ENCODE measurements around the gene MKRN3. TPM values are rescaled to one million over a fixed set of nuclear protein-coding genes. Genes with fewer than 3 reads are reported as not detected.

The MKRN3 gene
- polyA plus RNA-seq, 2 of the 4 experiments (the other 2 are of a cell fraction) = 3.6 to 3.7 TPM

GRCh38 chr15:23566071-23566554 lies 639 bp downstream of the MKRN3 start:
- Histone ChIP-seq H3K4me2 (peak overlapping the region; percentile 54), H3K27ac (peak overlapping the region; percentile 77 to 88), H3K4me1 (no peaks in the 10 kb centered on the region; the same call in 2 of the 3 replicates), H3K4me3 (peak overlapping the region; percentile 64), H3K9me3 (0 out of 3 replicates have a peak, but pooled peaks cover 3% of the 10 kb centered on the region)
- 67% methylated on average over 22 of the region's 22 CpGs for WGBS (ENCODE audit: missing lambda C conversion rate)
- CTCF ChIA-PET = no interaction called here
- FAIRE-seq (no peak), DNase-seq (ENCODE audit: low read depth in 1 of 2, low spot score in 1 of 2) (peak in 1 of 2 experiments; percentile 35), ATAC-seq (peak; percentile 15 to 68; a peak in 4 of 6 replicates)
- POLR2A ChIA-PET = no interaction called here
- TF ChIP-seq JUN (IDR thresholded peaks at IDR 0.05) (no peak), NFE2L2 (conservative IDR thresholded peaks at IDR 0.05; ENCODE audit: low read length) (no peak), MAZ (IDR thresholded peaks at IDR 0.05; ENCODE audit: borderline replicate concordance, low read depth, low read length) (no peak), SREBF2 (IDR thresholded peaks at IDR 0.05) (no peak), PHF8 (IDR thresholded peaks at IDR 0.05; ENCODE audit: borderline replicate concordance, low read depth) (no peak; the same call in 1 of the 2 replicates), REST (IDR thresholded peaks at IDR 0.05) (no peak), POLR2A (IDR thresholded peaks at IDR 0.05; ENCODE audit: low read length) (peak; percentile 38), CBX2 (IDR thresholded peaks at IDR 0.05; ENCODE audit: borderline replicate concordance, low read depth) (no peak)

GRCh38 chr15:23566651-23567050 lies 1.2 kb downstream of the MKRN3 start:
- peak overlapping the region; percentile 64 for H3K4me3 ChIP-seq
- FAIRE-seq = no peak
- no peaks in the 10 kb centered on the region; the same call in 2 of the 3 replicates for H3K4me1 ChIP-seq
- H3K9me3 ChIP-seq = 0 out of 3 replicates have a peak, but pooled peaks cover 3% of the 10 kb centered on the region
- no peak for DNase-seq (ENCODE audit: low read depth in 1 of 2, low spot score in 1 of 2)
- peak overlapping the region; percentile 54 for H3K4me2 ChIP-seq
- POLR2A ChIA-PET = no interaction called here
- no peak overlapping the region for H3K27ac ChIP-seq
- no peak; a peak in 1 of 6 replicates for ATAC-seq
- CTCF ChIA-PET = no interaction called here
- 76% methylated on average over 8 of the region's 8 CpGs for WGBS (ENCODE audit: missing lambda C conversion rate)
- TF ChIP-seq HDAC2 (IDR thresholded peaks at IDR 0.05) (no peak), FOSL2 (IDR thresholded peaks at IDR 0.05) (no peak), FOSL2 (CRISPR knock-in tag; IDR thresholded peaks at IDR 0.05) (no peak), HOXA7 (CRISPR knock-in tag; IDR thresholded peaks at IDR 0.05) (no peak)

- Histone ChIP-seq H3K27ac (no peak overlapping the region), H3K4me2 (no peak overlapping the region), H3K9me3 (0 out of 3 replicates have a peak, but pooled peaks cover 3% of the 10 kb centered on the region), H3K4me1 (no peaks in the 10 kb centered on the region; the same call in 2 of the 3 replicates), H3K4me3 (no peak overlapping the region)
- FAIRE-seq = no peak
- ATAC-seq = no peak
- no peak for TF ChIP-seq EP300 (IDR thresholded peaks at IDR 0.05)
- TF ChIP-seq CTCF (IDR thresholded peaks at IDR 0.05) = no peak
- no peak for TF ChIP-seq NFE2L2 (conservative IDR thresholded peaks at IDR 0.05; ENCODE audit: low read length)
- TF ChIP-seq BCL3 (IDR thresholded peaks at IDR 0.05) = no peak
- no peak for TF ChIP-seq ZFP36 (IDR thresholded peaks at IDR 0.05; ENCODE audit: borderline replicate concordance, partially characterized antibody)
- no peak for TF ChIP-seq SREBF2 (IDR thresholded peaks at IDR 0.05)
- no peak for TF ChIP-seq PHF8 (IDR thresholded peaks at IDR 0.05; ENCODE audit: borderline replicate concordance, low read depth)
- TF ChIP-seq FOXS1 (CRISPR knock-in tag; IDR thresholded peaks at IDR 0.05) = no peak
- TF ChIP-seq ESRRA (IDR thresholded peaks at IDR 0.05; ENCODE audit: borderline replicate concordance, low read length) = no peak
- no peak for TF ChIP-seq FOSB (CRISPR knock-in tag; IDR thresholded peaks at IDR 0.05)
- no peak for TF ChIP-seq HEYL (CRISPR knock-in tag; IDR thresholded peaks at IDR 0.05)
- no peak for TF ChIP-seq CHD2 (IDR thresholded peaks at IDR 0.05; ENCODE audit: low read length, partially characterized antibody)
- TF ChIP-seq HOXB13 (CRISPR knock-in tag; IDR thresholded peaks at IDR 0.05; ENCODE audit: low read depth) = no peak
- TF ChIP-seq RFX5 (IDR thresholded peaks at IDR 0.05) = no peak
- DNase-seq (ENCODE audit: low read depth in 1 of 2, low spot score in 1 of 2) = no peak
- ChIA-PET CTCF (interaction anchor here (0.9 to 1.0 kb wide), 2 partner anchors 10 kb away, joined by 3 read pairs; no protein-coding TSS in a partner anchor), POLR2A (no interaction called here)
- WGBS (ENCODE audit: missing lambda C conversion rate) = 71% methylated on average over 1 of the region's 1 CpG
Measured at GRCh38 chr15:23567921-23568320, 2.4 kb downstream of the MKRN3 start.
